HEK293T (cell line): ENCODE results near the gene SCUBE1.

Source experiments
- ARNT ChIP-seq: fragments of 450-650 bp; IDR thresholded peaks from 2 replicates; pipeline ENCODE4 v1.6.1; 2017; ENCODE audit warnings: mild to moderate bottlenecking
- BHLHE40 ChIP-seq: fragments of 450-650 bp; IDR thresholded peaks from 2 replicates; pipeline ENCODE4 v1.6.1; 2016; ENCODE audit warnings: mild to moderate bottlenecking, moderate library complexity, borderline replicate concordance
- CTBP1 ChIP-seq: fragments of 450-650 bp; IDR thresholded peaks from 2 replicates; pipeline ENCODE4 v1.6.1; 2016; ENCODE audit warnings: borderline replicate concordance
- ELF4 ChIP-seq: fragments of 450-650 bp; IDR thresholded peaks from 2 replicates; pipeline ENCODE4 v1.6.1; 2017; ENCODE audit warnings: antibody characterized with exemption
- FOXK2 ChIP-seq: fragments of 450-650 bp; IDR thresholded peaks from 2 replicates; pipeline ENCODE4 v1.6.1; 2016; ENCODE audit warnings: mild to moderate bottlenecking
- FOXM1 ChIP-seq: fragments of 450-650 bp; IDR thresholded peaks from 2 replicates; pipeline ENCODE4 v1.6.1; 2017; ENCODE audit warnings: mild to moderate bottlenecking, borderline replicate concordance
- ZNF384 ChIP-seq: fragments of 450-650 bp; IDR thresholded peaks from 2 replicates; pipeline ENCODE4 v1.6.1; 2016
- TF ChIP-seq, protein P1 (sequence below): fragments of 450-650 bp; IDR thresholded peaks from 2 replicates; pipeline ENCODE4 v1.6.1; 2016

DNA sequence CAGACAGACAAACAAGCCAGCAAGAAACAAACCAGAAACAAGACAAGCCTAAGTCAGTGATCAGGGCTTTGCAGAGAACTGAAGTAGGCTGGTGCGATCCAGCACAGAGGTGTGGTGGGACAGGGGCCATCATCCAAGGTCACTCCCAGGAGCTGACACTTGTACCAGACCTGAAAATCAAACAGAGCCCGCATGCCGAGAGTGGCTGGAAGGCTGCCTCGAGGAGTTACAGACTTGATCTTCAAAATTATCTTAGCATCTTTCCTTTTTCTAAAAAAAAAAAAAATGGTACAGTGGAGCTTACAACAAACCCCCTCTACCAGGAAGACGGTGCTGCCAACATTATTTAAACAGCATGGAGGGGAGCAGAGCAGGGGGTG is 8.8 kb upstream of the SCUBE1 start:
- TF ChIP-seq ARNT (no peak), BHLHE40 (no peak), FOXM1 (no peak), FOXK2 (no peak), ZNF384 (no peak), ELF4 (no peak), CTBP1 (no peak)
- TF ChIP-seq, protein P1, sequence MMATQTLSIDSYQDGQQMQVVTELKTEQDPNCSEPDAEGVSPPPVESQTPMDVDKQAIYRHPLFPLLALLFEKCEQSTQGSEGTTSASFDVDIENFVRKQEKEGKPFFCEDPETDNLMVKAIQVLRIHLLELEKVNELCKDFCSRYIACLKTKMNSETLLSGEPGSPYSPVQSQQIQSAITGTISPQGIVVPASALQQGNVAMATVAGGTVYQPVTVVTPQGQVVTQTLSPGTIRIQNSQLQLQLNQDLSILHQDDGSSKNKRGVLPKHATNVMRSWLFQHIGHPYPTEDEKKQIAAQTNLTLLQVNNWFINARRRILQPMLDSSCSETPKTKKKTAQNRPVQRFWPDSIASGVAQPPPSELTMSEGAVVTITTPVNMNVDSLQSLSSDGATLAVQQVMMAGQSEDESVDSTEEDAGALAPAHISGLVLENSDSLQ = no peak
